HL-60 (cell line): ENCODE data around the gene ANO8.
"Not testable (repeated sequence)": the region's sequence is repeated elsewhere in the genome, so short reads cannot be mapped to it uniquely, and the experiment has no call there.

ENCODE experiments used
- DNase-seq, 2 experiments: peaks; one replicate each; pipeline ENCODE4 v3.0.0-alpha.2; 2010 to 2020; ENCODE audit warnings: low read depth in 1 of 2, low spot score in 1 of 2
- H3K27ac ChIP-seq: fragments of 250-450 bp; sonication (Bioruptor Pico); replicated peaks from 2 replicates; pipeline ENCODE4 v1.5.1; 2020; ENCODE audit warnings: mild to moderate bottlenecking, moderate library complexity
- H3K27me3 ChIP-seq: fragments of 250-450 bp; sonication (Bioruptor Pico); 2 replicates; pipeline ENCODE4 v1.5.1; 2021; ENCODE audit warnings: mild to moderate bottlenecking, moderate library complexity; ENCODE audit not compliant: insufficient read depth, poor library complexity, severe bottlenecking
- H3K4me3 ChIP-seq: replicated peaks from 2 replicates; pipeline ENCODE4 v1.5.1; 2011; ENCODE audit warnings: mild to moderate bottlenecking, control low read depth, low read length; ENCODE audit not compliant: insufficient read depth
- GABPA ChIP-seq: IDR thresholded peaks from 2 replicates; pipeline ENCODE4 v1.6.1; 2012; ENCODE audit warnings: low read depth
- POLR2AphosphoS5 ChIP-seq: IDR thresholded peaks from 2 replicates; pipeline ENCODE4 v1.6.1; 2012; ENCODE audit warnings: low read depth
- SPI1 ChIP-seq: IDR thresholded peaks from 2 replicates; pipeline ENCODE4 v1.6.1; 2012; ENCODE audit warnings: low read depth, mild to moderate bottlenecking, borderline replicate concordance
- TF ChIP-seq, protein P1 (sequence below): IDR thresholded peaks from one replicate; pipeline ENCODE4 v1.5.1; 2011; ENCODE audit warnings: low read length, control low read depth, inconsistent platforms; ENCODE audit not compliant: insufficient read depth
- TF ChIP-seq, protein P2 (sequence below): IDR thresholded peaks from 2 replicates; pipeline ENCODE4 v1.6.1; 2012; ENCODE audit warnings: low read depth; ENCODE audit not compliant: insufficient replicate concordance

ANO8 gene

DNA sequence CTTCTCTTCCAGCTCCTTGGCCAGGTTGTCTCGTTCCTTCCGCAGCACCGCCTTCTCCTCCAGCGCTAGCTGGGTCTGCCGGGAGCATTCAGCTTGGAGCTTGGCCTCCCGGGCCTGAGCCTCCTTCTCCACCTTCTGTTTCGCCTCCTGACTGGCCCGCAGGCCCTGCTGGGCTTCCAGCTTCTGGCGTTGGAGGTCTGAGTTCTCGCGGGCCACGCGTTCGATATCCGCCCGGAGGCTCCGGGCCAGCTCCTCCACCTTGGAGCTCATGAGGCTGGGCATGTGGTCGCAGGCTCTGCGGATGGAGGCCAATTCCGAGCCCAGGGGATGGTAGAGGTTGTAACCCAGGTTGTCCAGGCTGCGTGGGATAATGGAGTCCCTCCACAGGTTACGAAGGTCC lies 30.7 kb upstream of the ANO8 start:
- TF ChIP-seq, protein P1, sequence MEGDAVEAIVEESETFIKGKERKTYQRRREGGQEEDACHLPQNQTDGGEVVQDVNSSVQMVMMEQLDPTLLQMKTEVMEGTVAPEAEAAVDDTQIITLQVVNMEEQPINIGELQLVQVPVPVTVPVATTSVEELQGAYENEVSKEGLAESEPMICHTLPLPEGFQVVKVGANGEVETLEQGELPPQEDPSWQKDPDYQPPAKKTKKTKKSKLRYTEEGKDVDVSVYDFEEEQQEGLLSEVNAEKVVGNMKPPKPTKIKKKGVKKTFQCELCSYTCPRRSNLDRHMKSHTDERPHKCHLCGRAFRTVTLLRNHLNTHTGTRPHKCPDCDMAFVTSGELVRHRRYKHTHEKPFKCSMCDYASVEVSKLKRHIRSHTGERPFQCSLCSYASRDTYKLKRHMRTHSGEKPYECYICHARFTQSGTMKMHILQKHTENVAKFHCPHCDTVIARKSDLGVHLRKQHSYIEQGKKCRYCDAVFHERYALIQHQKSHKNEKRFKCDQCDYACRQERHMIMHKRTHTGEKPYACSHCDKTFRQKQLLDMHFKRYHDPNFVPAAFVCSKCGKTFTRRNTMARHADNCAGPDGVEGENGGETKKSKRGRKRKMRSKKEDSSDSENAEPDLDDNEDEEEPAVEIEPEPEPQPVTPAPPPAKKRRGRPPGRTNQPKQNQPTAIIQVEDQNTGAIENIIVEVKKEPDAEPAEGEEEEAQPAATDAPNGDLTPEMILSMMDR, result no peak
- TF ChIP-seq GABPA, result no peak
- no peak for TF ChIP-seq SPI1
- TF ChIP-seq POLR2AphosphoS5, result no peak
- Histone ChIP-seq H3K27me3 (no peaks in the 10 kb centered on the region), H3K27ac (no peak overlapping the region), H3K4me3 (no peak overlapping the region)
- no peak for DNase-seq

DNA sequence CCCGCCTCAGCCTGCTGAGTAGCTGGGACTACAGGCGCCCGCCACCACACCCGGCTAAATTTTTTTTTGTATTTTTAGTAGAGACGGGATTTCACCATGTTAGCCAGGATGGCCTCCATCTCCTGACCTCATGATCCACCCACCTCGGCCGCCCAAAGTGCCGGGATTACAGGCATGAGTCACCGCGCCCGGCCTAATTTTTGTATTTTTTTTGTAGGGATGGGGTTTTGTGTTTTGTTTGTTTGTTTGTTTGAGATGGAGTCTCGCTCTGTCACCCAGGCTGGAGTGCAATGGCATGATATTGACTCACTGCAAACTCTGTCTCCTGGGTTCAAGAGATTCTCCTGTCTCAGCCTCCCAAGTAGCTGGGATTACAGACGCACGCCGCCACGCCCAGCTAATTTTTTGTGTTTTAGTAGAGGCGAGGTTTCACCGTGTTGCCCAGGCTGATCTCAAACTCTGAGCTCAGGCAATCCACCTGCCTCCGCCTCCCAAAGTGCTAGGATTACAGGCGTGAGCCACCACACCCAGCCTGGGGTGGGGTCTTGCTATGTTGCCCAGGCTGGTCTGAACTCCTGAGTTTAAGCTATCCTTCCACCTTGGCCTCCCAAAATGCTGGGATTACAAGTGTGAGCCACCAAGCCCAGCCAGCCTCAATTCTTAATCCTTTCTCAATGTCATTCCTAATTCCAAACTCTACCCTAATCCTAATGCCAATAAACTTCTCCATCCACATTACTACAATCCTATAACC lies 29.4 kb upstream of the ANO8 start:
- not testable (repeated sequence) for H3K27me3 ChIP-seq, H3K4me3 ChIP-seq, H3K27ac ChIP-seq, DNase-seq

DNA sequence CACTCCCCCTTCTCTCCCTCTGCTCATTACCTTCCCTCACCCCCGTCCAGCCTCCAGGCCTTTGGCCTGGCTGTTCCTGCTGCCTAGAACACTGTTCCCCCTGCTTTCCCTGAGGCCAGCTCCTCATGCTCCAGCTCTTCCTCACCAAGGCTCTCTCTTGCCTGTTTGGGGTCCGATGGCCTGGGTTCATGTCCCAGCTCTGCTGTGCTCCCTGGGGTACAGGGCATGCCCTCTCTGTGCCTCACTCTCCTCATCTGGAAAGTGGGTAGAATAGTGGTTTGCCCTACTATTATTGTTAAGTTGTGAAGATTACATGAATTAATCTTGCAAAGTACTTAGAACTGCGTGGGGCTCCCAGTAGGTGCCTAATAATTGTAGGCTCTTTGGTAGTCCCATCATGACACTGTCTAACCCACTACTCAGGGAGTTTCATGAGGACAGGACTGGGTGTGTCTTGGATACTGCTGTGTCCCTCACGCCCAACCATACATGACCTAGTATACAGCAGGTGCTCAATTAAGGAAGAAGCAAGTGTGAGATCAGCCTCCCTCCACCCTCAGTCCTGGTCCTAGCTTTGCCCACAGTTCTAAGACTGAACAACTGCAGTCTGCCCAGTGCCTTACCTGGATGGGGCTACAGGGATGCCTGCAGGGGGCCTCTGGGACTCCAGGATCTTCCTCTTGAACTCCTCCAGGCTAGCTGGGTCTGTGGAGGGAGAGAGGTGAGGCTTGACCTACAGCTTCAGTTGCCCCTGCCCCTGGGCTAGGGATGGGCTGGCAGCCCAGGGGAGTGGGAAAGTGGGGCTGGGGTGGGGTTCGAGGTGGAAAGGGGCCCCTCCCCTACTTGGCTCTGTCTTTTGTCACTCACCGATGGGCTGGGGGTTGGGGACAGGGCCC lies 25.5 kb upstream of the ANO8 start:
- Histone ChIP-seq H3K27ac (no peak overlapping the region), H3K27me3 (no peaks in the 10 kb centered on the region), H3K4me3 (no peak overlapping the region)
- no peak for DNase-seq
- TF ChIP-seq, protein P2, sequence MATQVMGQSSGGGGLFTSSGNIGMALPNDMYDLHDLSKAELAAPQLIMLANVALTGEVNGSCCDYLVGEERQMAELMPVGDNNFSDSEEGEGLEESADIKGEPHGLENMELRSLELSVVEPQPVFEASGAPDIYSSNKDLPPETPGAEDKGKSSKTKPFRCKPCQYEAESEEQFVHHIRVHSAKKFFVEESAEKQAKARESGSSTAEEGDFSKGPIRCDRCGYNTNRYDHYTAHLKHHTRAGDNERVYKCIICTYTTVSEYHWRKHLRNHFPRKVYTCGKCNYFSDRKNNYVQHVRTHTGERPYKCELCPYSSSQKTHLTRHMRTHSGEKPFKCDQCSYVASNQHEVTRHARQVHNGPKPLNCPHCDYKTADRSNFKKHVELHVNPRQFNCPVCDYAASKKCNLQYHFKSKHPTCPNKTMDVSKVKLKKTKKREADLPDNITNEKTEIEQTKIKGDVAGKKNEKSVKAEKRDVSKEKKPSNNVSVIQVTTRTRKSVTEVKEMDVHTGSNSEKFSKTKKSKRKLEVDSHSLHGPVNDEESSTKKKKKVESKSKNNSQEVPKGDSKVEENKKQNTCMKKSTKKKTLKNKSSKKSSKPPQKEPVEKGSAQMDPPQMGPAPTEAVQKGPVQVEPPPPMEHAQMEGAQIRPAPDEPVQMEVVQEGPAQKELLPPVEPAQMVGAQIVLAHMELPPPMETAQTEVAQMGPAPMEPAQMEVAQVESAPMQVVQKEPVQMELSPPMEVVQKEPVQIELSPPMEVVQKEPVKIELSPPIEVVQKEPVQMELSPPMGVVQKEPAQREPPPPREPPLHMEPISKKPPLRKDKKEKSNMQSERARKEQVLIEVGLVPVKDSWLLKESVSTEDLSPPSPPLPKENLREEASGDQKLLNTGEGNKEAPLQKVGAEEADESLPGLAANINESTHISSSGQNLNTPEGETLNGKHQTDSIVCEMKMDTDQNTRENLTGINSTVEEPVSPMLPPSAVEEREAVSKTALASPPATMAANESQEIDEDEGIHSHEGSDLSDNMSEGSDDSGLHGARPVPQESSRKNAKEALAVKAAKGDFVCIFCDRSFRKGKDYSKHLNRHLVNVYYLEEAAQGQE, result no peak
- TF ChIP-seq POLR2AphosphoS5 (no peak), GABPA (no peak), SPI1 (no peak)

DNA sequence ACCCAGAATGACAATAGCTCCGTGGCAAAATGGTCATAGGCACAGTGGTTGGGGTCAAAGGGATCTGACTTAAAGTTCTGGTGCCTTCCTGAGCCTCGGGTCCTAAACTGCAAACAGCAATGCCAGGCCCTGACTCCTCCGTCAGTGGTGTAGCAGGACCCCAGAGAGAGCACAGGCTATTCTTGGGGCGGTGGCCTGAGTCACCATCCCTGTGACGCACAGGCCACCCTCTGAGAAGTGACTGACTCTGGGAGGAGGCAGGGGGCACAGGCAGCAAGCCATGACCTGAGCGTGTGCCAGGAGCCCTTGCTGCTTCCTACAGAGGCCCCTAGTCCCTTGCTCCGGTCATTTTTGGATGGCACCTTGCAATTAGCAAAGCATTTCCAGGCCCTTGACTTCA lies 23.7 kb upstream of the ANO8 start:
- Histone ChIP-seq H3K27ac (no peak overlapping the region), H3K4me3 (no peak overlapping the region), H3K27me3 (no peaks in the 10 kb centered on the region)
- no peak for DNase-seq
- no peak for TF ChIP-seq POLR2AphosphoS5
- TF ChIP-seq, protein P1, result no peak
- TF ChIP-seq, protein P2, result no peak
- no peak for TF ChIP-seq GABPA
- no peak for TF ChIP-seq SPI1
